GM18498 (cell line): ENCODE data around the gene ADAP2.
"Not testable (repeated sequence)": the region's sequence is repeated elsewhere in the genome, so short reads cannot be mapped to it uniquely, and the experiment has no call there.

Experiments used
- ATAC-seq: cut with Tn5 transposase; IDR thresholded peaks from one replicate; pipeline ENCODE4 v1.9.1; 2021; ENCODE audit warnings: mild to moderate bottlenecking, moderate library complexity; ENCODE audit not compliant: unreplicated experiment

ADAP2 gene

GRCh38 chr17:30921544-30922196 lies at the start of gene ADAP2:
Gene ADAP2 (plus strand): TSS chr17:30921945. CDS start chr17:30922015, 70 bp downstream.
- ATAC-seq: peak; percentile 54

GRCh38 chr17:30886187-30886586 lies 35.6 kb upstream of the ADAP2 start:
- no peak for ATAC-seq

- no peak for ATAC-seq
Measured at GRCh38 chr17:30894236-30894635, 27.5 kb upstream of the ADAP2 start.

- ATAC-seq: no peak
Measured at GRCh38 chr17:30897311-30897710, 24.4 kb upstream of the ADAP2 start.

GRCh38 chr17:30905742-30906100 lies 16.0 kb upstream of the ADAP2 start:
- peak; percentile 32 for ATAC-seq

- ATAC-seq: peak; percentile 88
Measured at GRCh38 chr17:30906101-30906911, 15.4 kb upstream of the ADAP2 start, which contains the start of gene TEFM. Gene TEFM (minus strand): TSS chr17:30906238. CDS start chr17:30906198, 40 bp downstream.

- no peak for ATAC-seq
Measured at GRCh38 chr17:30908717-30909420, 12.9 kb upstream of the ADAP2 start.

GRCh38 chr17:30910151-30910550 lies 11.6 kb upstream of the ADAP2 start:
- ATAC-seq: not testable (repeated sequence)

- ATAC-seq: no peak
Measured at GRCh38 chr17:30913955-30914354, 7.8 kb upstream of the ADAP2 start.

GRCh38 chr17:30915833-30916611 lies 5.7 kb upstream of the ADAP2 start:
- ATAC-seq: no peak

GRCh38 chr17:30917050-30917449 lies 4.7 kb upstream of the ADAP2 start:
- no peak for ATAC-seq

GRCh38 chr17:30920282-30920681 lies 1.5 kb upstream of the ADAP2 start:
- no peak for ATAC-seq

- ATAC-seq: no peak
Measured at GRCh38 chr17:30920683-30921543, 832 bp upstream of the ADAP2 start.

- peak; percentile 8 for ATAC-seq
Measured at GRCh38 chr17:30922235-30923030, 688 bp downstream of the ADAP2 start.

GRCh38 chr17:30924341-30924740 lies 2.6 kb downstream of the ADAP2 start:
- ATAC-seq: no peak

GRCh38 chr17:30926516-30926915 lies 4.8 kb downstream of the ADAP2 start:
- no peak for ATAC-seq

- no peak for ATAC-seq
Measured at GRCh38 chr17:30927756-30928155, 6.0 kb downstream of the ADAP2 start.

GRCh38 chr17:30928584-30928983 lies 6.8 kb downstream of the ADAP2 start:
- no peak for ATAC-seq

GRCh38 chr17:30929081-30929633 lies 7.4 kb downstream of the ADAP2 start:
- ATAC-seq: no peak
